GM23338 (cell line): ENCODE data around the gene CENPO.

Source experiments
- CREB1 ChIP-seq: fragments of 250-450 bp; sonication (Bioruptor Pico); IDR thresholded peaks from 2 replicates; pipeline ENCODE4 v1.5.0; 2020; ENCODE audit warnings: low read depth, mild to moderate bottlenecking, moderate library complexity
- EZH2 ChIP-seq: fragments of 200-600 bp; sonication (generic); IDR thresholded peaks from one replicate; pipeline ENCODE4 v1.8.0; 2017; ENCODE audit warnings: antibody characterized with exemption, mild to moderate bottlenecking, low read depth; ENCODE audit not compliant: unreplicated experiment
- EZH2phosphoT487 ChIP-seq: fragments of 200-600 bp; sonication (generic); IDR thresholded peaks from one replicate; pipeline ENCODE4 v1.8.1; 2018; ENCODE audit warnings: antibody characterized with exemption; ENCODE audit not compliant: unreplicated experiment
- JUNB ChIP-seq: IDR thresholded peaks from one replicate; pipeline ENCODE4 v1.6.1; 2016; ENCODE audit warnings: antibody characterized with exemption; ENCODE audit not compliant: unreplicated experiment
- NANOG ChIP-seq: IDR thresholded peaks from 2 replicates; pipeline ENCODE4 v1.6.1; 2016; ENCODE audit warnings: antibody characterized with exemption, borderline replicate concordance
- POLR2AphosphoS5 ChIP-seq: IDR thresholded peaks from 2 replicates; pipeline ENCODE4 v1.6.1; 2016; ENCODE audit warnings: antibody characterized with exemption, low read depth
- ZNF331 ChIP-seq: fragments of 250-450 bp; sonication (Bioruptor Pico); IDR thresholded peaks from 2 replicates; pipeline ENCODE4 v1.5.0; 2020; ENCODE audit warnings: low read depth, mild to moderate bottlenecking, moderate library complexity
- TF ChIP-seq, protein P1 (sequence below), 2 experiments: fragments of 200-600 bp in 1 of 2; sonication (generic) in 1 of 2; conservative IDR thresholded peaks; 2 replicates each; pipeline versions ENCODE4 v1.5.1 to v1.6.1; 2016 to 2017; ENCODE audit warnings: antibody characterized with exemption in 2 of 2, low read depth in 2 of 2, mild to moderate bottlenecking in 2 of 2, moderate library complexity in 1 of 2
- TF ChIP-seq, protein P2 (sequence below): IDR thresholded peaks from one replicate; pipeline ENCODE4 v1.6.1; 2018; ENCODE audit warnings: antibody characterized with exemption; ENCODE audit not compliant: unreplicated experiment
- TF ChIP-seq, protein P3 (sequence below): IDR thresholded peaks from 2 replicates; pipeline ENCODE4 v1.6.1; 2016; ENCODE audit warnings: antibody characterized with exemption

DNA sequence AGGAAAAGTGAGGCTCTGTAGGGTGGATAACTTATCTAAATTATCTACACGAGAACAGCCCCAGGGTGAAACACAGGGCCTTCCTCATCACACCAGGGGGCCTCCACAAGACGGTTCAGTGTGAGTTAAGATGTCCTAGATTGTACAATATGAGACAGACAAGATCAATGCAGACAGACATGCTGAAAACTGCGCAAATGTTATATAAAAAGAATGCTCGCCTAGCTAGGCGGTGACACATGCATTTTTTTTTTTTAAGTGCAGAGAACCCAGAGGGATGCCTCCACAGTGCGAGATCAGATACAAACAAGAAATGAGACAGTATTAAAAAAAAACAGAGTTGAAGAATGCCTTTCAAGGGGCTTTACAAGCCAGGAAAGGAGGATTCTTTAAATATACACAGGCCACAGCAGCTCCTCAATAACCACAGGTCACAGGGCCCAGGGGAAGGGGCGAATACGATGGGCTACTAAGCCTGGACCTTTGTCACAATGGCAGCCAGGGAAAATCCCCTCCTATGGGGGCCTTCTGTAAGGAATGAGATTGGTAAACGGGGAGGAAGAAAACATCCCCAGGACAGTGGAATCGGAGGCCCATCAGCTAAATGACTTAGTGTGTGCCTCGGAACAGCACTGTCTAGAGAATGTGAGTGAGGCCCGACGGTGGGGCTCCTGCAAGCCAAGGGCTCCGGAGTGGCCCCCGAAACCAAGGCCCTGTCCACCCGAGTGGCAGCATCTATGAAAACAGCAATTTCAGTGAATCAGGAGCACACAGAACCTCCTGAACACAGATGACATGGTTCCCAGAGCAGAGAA is 77.9 kb downstream of the CENPO start:
- TF ChIP-seq, protein P1, sequence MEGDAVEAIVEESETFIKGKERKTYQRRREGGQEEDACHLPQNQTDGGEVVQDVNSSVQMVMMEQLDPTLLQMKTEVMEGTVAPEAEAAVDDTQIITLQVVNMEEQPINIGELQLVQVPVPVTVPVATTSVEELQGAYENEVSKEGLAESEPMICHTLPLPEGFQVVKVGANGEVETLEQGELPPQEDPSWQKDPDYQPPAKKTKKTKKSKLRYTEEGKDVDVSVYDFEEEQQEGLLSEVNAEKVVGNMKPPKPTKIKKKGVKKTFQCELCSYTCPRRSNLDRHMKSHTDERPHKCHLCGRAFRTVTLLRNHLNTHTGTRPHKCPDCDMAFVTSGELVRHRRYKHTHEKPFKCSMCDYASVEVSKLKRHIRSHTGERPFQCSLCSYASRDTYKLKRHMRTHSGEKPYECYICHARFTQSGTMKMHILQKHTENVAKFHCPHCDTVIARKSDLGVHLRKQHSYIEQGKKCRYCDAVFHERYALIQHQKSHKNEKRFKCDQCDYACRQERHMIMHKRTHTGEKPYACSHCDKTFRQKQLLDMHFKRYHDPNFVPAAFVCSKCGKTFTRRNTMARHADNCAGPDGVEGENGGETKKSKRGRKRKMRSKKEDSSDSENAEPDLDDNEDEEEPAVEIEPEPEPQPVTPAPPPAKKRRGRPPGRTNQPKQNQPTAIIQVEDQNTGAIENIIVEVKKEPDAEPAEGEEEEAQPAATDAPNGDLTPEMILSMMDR (conservative IDR thresholded peaks at IDR 0.05; ENCODE audit: low read depth in 2 of 2), result no peak
- TF ChIP-seq EZH2 (no peak), EZH2phosphoT487 (no peak), JUNB (no peak), POLR2AphosphoS5 (no peak), CREB1 (CRISPR knock-in tag) (no peak), ZNF331 (CRISPR knock-in tag) (no peak), NANOG (no peak)
- TF ChIP-seq, protein P2, sequence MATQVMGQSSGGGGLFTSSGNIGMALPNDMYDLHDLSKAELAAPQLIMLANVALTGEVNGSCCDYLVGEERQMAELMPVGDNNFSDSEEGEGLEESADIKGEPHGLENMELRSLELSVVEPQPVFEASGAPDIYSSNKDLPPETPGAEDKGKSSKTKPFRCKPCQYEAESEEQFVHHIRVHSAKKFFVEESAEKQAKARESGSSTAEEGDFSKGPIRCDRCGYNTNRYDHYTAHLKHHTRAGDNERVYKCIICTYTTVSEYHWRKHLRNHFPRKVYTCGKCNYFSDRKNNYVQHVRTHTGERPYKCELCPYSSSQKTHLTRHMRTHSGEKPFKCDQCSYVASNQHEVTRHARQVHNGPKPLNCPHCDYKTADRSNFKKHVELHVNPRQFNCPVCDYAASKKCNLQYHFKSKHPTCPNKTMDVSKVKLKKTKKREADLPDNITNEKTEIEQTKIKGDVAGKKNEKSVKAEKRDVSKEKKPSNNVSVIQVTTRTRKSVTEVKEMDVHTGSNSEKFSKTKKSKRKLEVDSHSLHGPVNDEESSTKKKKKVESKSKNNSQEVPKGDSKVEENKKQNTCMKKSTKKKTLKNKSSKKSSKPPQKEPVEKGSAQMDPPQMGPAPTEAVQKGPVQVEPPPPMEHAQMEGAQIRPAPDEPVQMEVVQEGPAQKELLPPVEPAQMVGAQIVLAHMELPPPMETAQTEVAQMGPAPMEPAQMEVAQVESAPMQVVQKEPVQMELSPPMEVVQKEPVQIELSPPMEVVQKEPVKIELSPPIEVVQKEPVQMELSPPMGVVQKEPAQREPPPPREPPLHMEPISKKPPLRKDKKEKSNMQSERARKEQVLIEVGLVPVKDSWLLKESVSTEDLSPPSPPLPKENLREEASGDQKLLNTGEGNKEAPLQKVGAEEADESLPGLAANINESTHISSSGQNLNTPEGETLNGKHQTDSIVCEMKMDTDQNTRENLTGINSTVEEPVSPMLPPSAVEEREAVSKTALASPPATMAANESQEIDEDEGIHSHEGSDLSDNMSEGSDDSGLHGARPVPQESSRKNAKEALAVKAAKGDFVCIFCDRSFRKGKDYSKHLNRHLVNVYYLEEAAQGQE, result no peak
- TF ChIP-seq, protein P3, sequence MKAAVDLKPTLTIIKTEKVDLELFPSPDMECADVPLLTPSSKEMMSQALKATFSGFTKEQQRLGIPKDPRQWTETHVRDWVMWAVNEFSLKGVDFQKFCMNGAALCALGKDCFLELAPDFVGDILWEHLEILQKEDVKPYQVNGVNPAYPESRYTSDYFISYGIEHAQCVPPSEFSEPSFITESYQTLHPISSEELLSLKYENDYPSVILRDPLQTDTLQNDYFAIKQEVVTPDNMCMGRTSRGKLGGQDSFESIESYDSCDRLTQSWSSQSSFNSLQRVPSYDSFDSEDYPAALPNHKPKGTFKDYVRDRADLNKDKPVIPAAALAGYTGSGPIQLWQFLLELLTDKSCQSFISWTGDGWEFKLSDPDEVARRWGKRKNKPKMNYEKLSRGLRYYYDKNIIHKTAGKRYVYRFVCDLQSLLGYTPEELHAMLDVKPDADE, result no peak
